ENCODE data around the gene GINS1.

The GINS1 gene

DNA sequence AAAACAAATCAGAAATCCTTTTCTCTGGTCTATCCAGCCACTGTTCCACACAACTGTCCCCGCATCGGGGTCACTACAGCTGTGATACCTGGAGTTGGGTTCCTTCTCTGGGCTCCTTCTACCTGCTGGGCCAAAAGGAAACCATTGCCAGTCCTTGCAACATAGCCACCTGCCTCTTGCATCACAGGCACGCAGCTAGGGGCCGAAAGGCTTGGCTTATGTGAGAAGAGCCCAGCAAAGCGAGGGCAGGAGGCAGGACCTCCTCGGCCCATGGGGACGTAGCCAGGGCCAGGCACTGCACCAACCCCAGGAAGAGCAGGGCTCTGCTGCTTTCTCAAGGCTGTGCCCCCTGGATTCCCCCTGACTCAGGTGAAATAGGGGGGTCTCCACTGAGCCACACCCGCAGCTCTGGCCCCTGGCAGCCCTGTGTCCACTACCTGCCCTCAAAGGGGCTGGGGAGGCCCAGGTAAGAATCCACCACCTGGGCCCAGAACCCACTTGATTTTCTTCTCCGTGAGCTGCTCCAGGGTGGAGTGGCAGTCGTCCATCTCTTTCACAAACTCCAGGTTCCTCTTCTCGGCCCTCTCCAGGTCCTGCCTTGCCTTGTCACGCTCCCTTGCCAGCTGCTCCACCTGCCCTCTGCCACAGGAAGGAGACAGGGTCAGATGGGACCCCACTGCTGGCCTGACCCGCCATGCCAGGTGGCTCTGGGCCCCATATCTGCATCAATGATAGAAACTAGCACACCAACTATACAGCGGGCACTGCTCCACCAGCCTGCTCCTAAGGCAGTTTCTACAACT is 88.9 kb downstream of the GINS1 start:
- DNase-seq, result no peak

DNA sequence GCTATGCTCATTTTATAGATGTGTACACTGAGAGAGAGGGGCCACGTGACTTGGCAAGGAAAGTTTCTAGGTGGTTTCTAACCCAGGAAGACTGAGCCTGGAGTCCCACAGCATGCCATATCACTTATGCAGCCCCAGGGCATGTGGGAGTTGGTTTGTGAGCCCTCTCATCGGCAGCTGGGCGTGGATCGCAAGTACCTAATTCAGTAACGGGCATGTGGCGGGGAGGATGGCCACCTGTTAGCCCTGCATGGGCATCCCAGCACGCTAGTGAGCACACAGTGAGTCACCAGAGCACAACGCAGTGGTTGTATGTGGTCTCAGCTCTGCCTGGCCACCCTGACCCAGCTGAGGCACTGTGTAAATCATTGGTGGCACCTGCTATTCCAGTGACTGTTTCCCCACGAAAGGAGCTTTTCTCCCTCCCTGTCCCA is 89.5 kb downstream of the GINS1 start:
- DNase-seq, result no peak

- no peak for DNase-seq
Observed at GRCh38 chr20:25497586-25498279, 90.3 kb downstream of the GINS1 start.
